Glomerular visceral epithelial cell (primary cell): ENCODE results near the gene P2RX1.
A peak's percentile ranks its signal among the peaks of the same experiment; 100 is the strongest.

Experiments used
- DNase-seq: peaks from one replicate; pipeline ENCODE4 v3.0.0-alpha.2; 2016; ENCODE audit errors: extremely low spot score

Gene P2RX1

DNA sequence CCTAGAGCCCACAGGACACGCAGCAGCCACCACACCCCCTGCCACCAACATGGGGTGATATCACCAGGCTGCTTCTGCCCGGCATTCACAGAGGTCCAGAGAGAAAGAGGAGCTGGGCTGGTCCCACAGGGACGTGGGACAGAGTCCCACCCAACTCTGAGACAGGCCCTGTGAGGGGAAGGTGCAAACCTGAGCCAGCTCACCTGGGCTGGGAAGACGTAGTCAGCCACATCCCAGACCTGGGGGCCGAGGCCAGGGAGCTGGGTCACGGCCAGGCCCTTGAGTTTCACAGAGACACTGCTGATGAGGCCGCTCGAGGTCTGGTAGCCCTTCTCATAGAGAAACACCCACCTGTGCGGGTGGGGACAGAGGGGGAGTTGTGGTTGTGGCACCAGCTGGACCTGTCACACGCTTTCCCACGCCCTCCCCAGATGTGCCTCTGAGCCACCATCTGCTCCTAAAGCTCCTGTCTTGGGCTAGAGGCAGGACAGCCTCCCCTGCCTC, 11.2 kb downstream of the P2RX1 start:
- DNase-seq = no peak

DNA sequence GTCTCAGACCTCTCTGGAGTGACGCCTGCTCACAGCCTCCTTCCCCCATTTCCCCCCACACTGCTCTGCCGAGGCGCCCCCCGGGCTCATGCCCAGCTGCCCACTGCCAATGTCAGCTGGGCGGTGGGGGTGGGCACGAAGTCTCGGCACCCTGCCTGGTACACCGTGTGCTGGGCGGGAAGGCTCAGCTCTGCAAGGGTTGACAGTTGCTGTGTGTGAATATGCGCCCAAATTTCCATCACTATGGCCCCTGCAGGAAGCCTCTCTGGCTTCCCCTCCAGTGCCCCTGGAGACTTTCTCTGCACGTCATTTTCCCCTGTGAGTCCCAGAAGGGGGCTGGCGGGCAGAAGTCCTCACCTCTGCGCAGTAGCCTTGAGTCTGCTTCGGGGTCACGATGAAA, 11.8 kb downstream of the P2RX1 start:
- no peak for DNase-seq

DNA sequence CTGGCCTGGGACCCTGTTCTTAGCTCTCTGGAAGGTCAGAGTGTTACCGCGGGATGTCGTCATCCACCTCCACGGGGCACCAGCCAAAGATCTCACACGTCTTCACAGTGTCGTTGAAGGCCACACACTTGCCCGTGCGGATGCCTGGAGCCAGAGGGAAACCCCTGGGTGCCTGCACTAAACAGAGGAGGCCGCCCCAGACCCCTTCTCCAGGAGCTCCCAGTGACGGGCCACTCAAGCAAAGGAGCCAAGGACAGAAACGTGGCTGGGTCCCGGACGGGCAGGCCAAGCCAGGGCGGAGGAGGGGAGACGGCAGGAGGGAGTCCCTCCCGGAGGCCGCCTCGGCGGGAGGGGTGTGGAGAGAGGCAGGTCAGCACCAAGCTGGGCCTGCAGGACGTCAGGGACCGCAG, 12.4 kb downstream of the P2RX1 start:
- DNase-seq = no peak

DNA sequence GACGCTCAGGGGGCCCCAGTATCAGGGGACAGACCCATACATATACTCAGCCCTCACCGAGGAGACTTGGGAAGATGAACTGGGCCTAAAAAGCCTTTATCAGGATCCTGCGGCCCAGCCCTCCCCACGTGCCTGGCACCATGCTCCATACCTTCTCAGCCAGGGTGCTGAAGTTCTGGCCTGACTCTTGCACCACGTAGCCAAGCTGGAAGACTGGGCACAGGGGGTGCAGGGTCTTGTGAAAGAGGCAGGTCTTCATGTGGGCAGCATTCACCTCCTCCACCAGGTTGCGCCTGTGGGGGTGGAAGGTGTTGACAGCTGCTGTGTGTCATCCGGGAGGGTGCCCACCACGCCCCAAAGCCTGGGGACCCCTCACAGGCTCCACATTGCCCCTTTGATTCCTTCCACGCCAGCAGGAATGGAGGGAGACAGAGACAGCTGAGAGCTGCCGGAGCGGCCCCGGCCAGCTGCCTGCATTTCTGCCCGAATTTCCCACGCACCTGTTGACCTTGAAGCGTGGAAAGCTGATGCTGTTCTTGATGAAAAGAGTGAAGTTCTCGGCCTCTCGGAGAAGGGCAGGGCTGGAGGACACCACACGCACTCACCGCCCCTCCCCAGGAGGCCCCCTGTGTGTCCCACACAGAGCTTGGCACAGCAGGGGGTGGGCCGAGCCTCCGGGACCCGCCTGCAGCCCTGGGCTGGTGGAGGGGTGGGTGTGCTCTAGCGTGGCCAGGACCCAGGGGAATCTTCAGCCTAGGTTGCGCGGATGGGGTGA, 13.0 kb downstream of the P2RX1 start:
- no peak for DNase-seq

DNA sequence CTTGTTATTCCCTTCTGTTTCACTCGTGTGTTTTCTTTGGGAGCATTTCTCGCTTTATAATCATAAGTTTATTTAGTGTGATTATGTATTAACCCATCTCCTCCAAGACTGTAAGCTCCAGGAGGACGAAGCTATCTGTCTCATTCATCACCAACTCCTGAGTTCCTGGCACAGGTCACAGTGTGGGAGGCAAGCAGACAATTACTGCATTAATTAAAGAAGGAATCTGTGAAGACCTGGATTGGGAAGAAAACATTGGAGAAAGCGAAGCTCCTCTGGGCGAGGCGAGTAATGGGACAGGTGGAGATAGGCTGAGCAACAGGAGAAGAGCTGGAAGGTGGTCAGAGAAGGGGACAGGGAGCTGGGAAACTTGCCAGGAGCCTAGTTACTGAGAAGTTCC, 15.6 kb downstream of the P2RX1 start:
- DNase-seq = no peak

DNA sequence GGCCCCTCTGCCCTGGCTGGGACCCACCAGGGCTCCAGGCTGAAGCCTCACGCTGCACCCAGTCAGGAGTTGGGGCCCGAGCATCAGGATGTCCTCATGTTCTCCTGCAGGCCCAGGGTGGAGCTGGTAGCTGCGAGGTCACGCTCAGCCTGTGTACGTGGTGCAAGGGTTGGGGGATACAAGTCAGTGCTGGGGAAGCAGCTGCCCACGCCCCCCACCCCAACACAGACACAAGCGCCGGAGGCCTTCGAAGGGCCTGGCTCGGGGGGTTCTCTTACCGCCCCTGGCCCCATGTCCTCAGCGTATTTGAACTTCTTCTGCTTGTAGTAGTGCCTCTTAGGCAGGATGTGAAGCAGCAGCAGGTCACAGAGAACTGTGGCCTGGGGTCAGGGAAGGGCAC, 18.5 kb downstream of the P2RX1 start:
- DNase-seq = no peak

DNA sequence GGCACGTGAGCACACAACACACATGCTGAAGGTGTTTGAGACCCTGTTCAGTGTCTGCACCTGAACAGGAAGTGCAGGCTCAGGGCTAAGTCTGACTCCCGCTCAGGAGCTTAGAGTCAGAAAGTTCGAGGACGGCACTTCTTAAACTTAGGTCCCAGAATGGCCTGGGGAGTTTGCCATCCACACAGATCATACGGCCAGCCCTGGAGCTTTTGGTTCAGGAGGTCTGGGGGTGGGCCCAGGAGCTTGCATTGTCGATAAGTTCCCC, 19.4 kb downstream of the P2RX1 start:
- DNase-seq = no peak

DNA sequence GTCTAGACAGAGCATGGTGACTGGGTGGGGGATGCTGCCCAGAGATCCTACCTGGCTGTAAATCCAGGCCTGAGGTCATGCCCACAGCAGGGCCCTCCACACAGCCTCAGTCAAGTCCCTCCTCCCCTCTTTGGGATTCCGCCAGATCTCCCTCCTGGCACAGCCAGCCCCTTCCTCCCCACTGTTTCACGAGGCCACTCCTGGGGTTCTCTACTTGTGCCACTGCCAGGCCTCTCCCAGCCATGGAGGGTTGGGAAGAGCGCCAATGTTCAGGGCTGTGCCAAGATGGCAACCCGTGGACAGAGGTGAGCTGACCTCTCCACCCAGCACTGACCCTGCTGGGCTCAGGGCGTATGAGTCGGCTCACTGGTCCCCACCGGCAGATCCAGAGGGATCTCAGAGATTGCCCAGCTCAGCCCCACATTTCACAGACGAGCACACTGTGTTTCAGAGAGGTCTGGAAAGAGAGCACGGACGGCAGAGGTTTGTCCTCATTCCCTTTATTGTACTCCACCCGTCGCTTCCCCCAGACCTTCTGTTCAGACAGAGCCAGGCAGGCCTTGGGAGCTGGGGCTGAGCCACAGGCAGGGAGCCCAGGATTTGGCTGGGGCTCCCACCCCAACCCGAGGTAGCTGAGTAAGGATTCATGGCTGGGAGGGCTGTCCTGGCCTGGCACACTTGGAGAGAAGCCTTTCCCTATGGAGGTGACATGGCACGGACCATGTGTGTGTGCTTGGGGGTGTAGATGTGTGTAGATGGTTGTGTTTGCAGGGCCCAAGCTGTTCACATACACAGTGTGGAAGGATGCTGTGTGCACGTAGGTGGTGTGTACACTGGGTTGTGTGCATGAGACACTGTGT, 19.9 kb downstream of the P2RX1 start:
- DNase-seq = no peak

DNA sequence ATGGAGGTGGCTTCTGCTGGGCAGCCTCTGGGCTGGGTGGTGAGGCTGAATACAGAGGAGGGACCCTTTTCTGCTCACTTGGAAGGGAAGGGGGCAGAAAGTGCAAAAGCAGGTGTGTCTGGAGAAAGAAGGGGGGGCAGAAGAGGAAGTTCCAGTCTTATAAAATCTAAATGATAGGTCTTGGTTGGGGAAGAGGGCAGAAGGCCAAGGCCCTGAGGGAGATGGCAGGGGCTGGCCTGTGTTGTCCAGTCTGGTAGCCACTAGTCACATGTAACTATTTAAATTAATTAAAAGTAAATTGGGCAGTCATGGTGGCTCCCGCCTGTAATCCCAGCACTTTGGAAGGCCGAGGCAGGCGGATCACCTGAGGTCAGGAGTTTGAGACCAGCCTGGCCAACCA, 20.9 kb downstream of the P2RX1 start:
- no peak for DNase-seq

DNA sequence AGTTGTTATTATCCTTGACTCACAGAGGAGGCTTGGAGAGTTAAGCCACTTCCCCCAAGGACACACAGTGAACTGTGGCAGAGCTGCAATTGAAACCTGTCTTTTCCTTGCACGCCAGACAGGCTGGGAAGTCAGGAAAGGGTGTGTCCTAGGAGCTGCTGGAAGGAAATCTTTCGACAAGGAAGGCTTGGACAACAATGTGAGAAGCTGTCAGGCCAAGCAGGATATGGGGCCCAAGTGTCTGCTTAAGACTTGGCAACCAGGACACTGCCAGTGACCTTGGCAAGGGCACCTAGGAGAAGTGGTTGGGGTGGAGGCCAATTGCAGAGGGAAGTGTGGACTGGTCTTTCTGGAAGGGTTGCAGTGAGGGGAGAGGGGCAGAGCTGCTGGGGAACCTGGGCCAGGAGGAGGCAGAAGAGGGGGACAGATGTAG, 21.3 kb downstream of the P2RX1 start:
- DNase-seq = peak; percentile 43

DNA sequence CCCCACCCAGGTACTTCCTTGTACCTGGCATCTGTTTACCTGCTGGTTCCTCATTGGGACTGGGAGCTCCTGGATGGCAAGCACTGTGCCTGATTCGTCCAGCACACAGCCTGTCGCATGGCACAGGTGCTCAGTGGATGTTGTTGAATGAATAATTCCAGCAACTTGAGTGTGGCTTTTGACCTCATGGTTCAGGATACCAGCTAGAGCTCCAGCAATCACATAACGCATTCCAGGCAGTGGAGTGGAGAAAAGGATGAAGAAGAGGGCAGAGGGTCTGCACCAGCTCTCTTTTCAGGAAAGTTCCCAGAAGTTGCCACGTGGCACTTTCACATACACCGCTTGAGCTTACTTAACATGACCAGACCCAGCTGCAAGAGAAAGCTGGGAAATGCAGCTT, 22.1 kb downstream of the P2RX1 start:
- DNase-seq = no peak

DNA sequence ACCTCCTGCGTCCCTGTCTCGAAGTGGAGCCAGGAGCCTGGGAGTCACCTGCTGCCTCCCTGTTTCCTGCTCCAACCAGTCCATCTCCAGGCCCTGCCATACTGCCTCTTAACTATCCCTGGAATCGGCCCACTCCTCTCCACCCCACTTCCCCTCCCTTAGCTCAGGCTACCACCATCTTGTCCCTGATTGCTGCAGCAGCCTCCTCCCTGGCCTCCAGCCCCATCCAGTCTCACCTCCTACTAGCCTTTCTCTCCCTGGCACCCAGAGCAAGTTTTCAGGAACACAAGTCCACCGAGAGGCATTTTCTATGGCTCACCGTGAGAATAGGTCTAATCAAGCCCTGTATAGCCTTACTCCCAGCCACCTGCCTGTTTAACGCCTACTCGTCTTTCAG, 22.5 kb downstream of the P2RX1 start:
- DNase-seq = no peak

DNA sequence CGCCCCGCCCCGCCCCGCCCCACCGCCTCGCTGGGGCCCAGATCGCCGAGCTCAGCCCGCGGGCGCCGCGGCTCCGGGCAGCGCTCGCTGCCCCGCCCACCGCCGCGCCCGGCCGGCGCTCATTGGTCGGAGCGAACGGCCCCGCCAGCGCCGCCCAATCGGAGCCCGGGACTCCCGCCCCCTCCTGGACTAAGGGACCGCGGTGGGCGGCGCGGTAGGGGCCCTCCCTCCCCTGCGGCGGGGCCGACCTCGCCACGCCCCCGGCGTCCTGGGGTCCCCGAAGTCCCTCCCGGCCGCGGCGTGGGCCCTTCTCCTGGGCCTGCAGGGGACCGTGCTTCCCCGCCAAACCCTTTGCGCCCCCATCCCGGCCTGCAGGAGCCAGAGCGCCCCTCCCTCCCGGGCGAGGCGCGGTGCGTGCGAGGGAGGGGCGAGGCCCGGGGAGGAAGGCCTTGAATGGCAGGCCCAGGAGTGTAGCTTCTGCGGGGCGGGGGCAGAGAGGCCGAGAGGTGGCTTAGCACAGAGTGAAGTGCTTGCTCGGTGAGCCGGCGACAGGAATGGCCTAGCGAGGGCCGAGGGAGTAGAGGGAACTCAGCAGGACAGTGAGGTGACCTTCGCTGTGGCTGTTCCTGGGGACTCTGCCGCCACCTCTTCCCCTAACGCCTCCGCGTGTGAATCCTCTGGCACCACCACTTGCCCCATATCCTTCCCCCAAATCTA, 23.1 kb downstream of the P2RX1 start, which contains the start of gene CAMKK1:
CAMKK1 (minus strand) TSS at position 51 of the 717 bp plus-strand sequence. CDS start 7,366 bp downstream, outside the sequence.
- peak; percentile 91 for DNase-seq

DNA sequence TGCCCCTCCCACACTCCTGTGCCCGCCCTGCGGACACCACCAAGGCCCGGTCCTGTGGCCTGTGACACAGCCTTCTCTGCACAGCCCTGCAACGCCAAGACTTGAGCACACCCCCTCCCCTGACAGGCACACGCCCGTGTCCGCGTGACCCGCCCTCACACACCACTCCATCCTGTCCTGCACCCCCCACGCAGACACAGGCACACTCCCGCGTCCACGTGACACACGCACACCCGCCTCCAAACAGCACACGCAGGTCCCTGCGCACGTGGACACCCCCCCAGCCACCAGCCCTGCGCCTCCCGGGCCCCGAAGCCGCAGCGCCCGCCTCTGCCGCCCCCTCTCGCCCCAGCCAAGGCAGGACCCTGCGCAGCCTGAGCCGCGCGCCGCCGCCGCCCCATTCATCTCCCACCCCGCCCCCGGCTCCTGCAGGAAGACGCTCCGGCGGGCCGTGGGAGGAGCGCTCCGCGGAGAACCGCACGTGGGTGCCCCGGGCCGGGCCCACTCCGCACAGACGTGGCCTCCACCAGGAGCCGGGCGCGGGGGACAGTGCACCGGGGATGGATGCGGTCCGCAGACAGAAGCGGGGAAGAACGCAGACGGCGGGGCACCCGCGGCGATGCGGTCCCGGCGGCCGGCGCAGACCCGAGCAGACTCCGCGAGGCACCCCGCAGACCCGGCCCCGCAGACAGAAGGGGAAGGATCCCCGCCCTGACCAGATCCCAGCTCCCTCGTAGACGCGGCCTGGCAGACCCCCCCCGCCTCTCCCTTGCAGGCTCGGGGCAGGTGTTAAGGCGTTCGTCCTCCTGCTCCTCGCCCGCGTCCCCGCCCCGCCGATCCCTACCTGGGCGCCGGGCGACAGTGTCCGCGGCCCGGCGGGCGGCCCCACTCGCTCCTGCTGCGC, 23.9 kb downstream of the P2RX1 start:
- DNase-seq = peak; percentile 87

DNA sequence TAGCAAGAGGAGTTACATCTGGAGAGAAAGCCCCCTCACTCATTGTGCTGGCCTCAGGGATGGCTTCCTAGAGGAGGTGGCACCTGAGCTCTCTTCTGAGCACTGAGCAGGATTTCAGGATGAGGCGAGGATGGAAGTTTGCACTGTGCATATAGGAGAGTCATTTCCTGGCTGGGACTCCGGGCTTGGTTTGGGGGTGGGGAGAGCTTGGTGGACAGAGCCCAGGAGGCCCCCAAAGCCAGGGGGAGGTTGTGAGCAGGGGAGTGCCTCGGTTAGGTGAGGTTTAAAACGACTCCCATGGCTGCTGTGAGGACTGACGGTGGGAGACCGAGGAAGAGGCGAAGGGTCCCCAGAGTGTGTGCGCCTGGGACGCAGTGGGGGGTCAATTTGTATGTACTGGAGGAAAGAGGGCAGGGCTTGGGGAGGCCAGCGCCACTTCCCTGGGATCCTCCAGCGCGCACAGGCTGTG, 24.6 kb downstream of the P2RX1 start:
- DNase-seq = no peak

DNA sequence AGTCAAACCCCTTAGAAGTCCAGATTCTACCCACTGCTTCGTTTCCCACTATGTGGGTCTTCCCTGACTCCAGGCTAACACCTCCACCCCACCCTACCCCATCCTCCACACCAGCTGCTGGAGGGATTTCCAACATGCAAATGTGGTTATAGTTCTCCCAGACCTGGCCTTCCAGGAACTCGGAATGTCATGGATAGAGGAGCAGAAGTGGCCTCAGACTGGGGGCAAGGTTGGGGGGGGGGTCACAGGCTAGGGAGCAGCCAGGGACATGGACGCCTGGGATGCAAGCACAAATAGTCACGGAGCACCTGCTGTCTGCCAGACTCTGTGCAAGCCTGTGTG, 25.4 kb downstream of the P2RX1 start:
- no peak for DNase-seq

DNA sequence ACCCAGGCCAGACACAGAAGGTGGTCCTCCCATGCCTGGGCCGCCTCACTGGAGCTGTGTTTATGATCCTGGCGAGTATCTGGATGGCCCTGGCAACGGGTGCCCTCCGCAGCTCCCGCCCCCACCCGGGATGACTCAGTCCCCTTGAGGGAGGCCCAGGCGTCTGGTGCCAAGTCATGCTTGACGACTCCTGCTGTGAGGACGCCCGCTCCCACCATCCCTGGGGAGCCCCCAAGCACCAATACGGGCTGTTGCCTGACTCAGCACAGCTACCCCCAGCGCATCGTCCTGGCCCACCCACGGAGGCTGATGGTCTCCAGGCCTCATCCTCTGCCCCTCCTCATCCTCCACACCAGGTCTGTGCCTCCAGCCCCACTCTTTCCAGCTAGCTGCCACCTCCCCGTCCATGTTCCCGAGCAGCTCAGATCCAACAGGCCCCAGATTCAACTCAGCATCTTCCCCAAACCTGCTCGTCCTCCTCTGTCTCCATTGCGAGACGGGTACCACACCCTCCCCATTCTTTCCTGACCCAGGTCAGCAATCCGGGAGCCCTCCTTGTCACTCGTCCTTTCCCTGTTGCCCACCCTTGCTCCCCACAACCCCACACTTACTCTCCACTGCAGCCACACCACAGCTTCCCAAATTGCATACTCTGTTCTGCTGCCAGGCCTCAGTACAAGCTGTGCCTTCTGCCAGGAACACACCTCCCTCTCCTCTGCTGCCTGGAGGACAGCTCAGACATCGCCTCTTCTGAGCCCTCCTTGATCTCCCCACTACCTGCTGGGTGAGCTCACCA, 26.0 kb downstream of the P2RX1 start:
- peak; percentile 99 for DNase-seq

DNA sequence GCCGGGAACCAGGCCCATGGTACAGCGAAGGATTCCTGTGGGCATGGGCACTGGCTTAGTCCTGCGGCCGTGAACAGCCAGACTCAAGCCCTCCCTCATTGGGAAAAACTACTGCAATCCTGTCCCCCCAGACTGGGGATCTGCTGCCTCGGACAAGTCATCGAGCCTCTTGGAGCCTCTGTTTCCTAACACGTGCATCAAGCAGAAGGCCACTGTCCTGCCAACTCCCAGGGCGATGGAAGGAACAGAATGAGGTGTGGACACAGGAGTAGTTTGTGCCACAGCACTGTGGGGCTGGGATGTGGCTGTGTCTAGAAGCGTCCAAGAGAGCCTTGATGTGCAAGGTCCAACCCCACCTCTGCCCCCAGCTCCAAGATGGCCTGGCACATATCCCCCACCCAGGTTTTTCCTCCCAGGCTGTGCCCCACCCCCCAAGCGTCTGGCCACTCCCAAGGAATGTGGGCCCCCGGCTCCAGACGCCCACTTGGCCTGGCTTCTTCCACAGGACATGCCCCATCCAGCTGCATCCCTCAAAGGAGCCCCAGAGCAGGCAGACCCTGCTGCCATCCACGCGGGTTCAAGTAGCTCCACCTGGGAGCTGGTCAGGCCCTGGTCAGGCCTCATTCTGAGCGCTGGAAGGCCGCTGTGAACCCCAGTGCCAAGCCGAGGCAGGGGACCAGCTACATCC, 26.8 kb downstream of the P2RX1 start:
- no peak for DNase-seq

DNA sequence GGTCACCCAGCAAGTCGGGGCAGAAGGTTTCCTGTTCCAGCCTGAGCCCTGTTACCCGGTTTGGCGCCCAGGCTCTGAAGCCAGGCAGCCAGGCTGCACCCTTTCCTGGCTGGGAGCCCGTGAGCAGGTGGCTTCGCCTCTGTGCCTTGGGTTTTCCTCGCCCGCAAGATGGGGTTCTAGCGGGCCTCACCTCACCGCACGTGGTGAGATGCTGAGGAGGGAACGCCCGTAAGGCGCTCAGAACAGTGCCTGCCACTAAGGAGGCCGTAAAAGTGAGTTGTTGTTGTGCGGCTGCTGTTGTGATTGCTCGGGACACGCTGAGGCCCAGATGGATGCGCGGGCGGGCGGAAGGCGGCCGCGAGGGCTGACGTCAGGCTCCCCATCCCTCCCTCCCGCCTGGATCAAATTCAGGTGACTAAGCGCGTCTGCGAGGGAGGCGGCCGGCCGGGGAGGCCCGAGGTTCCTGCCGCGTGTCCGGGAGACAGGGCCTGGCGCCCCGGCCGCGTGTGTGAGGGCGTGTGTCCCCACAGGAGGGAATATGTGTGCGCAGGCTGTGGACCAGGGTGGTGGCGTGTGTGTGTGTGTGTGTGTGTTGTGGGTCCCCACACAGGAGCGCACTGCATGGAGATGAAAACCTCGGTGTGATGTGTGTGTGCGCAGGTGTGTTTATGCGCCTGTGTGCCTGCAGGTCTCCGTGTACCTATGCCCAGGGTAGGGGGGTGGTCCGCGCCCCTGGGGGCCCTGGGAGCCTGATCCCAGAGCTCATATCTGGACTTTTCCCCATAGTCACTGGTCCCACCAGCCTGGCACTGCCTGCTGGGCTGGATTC, 27.7 kb downstream of the P2RX1 start:
- peak; percentile 93 for DNase-seq
